ENCODE measurements around the gene ZBTB7C.

DNA sequence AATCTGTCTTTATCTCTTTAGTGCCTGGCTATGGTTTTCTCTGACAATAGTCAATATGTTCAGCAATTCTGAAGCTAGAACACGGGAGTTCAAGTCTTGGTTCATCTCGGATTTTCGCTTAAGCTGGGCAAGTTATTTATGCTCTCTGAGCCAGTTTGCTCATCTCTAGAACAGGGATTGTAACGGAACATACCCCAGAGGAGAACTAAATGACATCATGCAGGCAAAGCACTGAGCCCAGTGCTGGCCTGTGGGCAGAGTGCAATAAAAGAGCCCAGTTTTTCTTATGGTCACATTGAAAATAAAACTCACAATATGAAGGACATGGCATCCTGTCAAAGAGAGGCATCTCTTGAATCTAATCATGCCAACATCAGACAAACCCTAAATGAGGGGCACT, 143.9 kb downstream of the ZBTB7C start:
- TF ChIP-seq, protein P1, sequence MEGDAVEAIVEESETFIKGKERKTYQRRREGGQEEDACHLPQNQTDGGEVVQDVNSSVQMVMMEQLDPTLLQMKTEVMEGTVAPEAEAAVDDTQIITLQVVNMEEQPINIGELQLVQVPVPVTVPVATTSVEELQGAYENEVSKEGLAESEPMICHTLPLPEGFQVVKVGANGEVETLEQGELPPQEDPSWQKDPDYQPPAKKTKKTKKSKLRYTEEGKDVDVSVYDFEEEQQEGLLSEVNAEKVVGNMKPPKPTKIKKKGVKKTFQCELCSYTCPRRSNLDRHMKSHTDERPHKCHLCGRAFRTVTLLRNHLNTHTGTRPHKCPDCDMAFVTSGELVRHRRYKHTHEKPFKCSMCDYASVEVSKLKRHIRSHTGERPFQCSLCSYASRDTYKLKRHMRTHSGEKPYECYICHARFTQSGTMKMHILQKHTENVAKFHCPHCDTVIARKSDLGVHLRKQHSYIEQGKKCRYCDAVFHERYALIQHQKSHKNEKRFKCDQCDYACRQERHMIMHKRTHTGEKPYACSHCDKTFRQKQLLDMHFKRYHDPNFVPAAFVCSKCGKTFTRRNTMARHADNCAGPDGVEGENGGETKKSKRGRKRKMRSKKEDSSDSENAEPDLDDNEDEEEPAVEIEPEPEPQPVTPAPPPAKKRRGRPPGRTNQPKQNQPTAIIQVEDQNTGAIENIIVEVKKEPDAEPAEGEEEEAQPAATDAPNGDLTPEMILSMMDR (IDR thresholded peaks at IDR 0.05) = no peak
- TF ChIP-seq EP300 (IDR thresholded peaks at IDR 0.05) (no peak), POLR2AphosphoS5 (IDR thresholded peaks at IDR 0.05) (no peak), POLR2A (IDR thresholded peaks at IDR 0.05) (no peak)
